Right renal pelvis (tissue), 4 donors: ENCODE measurements around the gene MPRIP. TPM values are rescaled to one million over a fixed set of nuclear protein-coding genes. Genes with fewer than 3 reads are reported as not detected.

Source experiments
- polyA plus RNA-seq, 4 donors: library from polyadenylated mRNA; unstranded; fragments of 120-200 nt; gene quantifications; one replicate each; pipeline ENCODE4 v1.2.1, GENCODE V29; 2013; ENCODE audit not compliant: insufficient read length in 4 of 4

The MPRIP gene
- polyA plus RNA-seq, 4 donors, result 140 to 180 (median 164) TPM

Other genes starting within 250 kb of the MPRIP start
- not detected for gene TNFRSF13B, start 70.3 kb upstream of the MPRIP start, polyA plus RNA-seq
- gene PLD6, start 163.9 kb downstream of the MPRIP start, polyA plus RNA-seq, result 1 to 10 TPM; 3.6 to 4.3 (median 3.9) TPM
- gene FLCN, start 194.7 kb downstream of the MPRIP start, polyA plus RNA-seq, result 10 to 100 TPM; 20.0 to 29.1 (median 26.6) TPM
- gene COPS3, start 238.8 kb downstream of the MPRIP start, polyA plus RNA-seq, result 10 to 100 TPM; 75.1 to 89.7 (median 80.2) TPM